GM21737 (cell line): ENCODE data around the gene CHML.
A peak's percentile ranks its signal among the peaks of the same experiment; 100 is the strongest.
"Not testable (repeated sequence)": the region's sequence is repeated elsewhere in the genome, so short reads cannot be mapped to it uniquely, and the experiment has no call there.

Experiments used
- ATAC-seq: cut with Tn5 transposase; IDR thresholded peaks from one replicate; pipeline ENCODE4 v1.9.1; 2021; ENCODE audit warnings: mild to moderate bottlenecking, moderate library complexity; ENCODE audit not compliant: unreplicated experiment

Gene CHML

DNA sequence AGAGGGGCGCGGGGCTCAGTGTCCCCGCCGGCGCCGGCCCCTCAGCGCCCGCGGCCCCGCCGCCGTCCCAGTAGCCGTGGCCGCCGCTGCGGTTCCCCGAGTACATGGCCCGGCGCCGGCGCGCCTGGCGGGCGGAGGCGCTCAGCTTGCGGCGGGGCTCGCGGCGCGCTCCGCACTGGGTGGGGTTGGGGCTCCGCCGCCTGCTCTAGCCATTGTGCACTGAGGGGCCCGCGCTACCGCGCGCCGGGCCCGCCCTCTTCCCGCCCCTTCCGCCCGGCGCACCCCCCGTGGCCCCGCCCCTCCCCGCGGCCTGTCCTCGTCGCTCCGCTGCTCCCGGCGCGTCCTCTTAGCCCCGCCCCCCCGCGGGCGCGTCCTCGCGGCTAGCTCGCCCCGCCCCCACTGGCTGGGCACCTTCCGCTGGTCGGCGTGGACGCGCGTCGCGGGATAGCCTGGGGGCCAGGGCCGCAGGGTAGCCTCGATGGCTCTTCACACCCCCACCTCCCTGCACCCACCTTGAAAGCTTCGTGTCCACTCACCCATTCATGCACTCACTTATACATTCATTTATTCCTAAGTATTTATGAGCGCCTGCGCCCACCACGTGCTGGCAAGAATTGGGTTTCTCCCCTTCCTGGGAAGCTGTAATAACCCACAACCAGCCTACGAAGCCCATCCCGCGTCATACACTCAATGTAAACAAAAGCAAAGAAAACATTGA, at the start of gene CHML, which contains the start of gene OPN3:
Gene CHML, minus strand, starts transcription at position 221 of the 718 bp plus-strand sequence. CDS start 4,603 bp downstream, outside the sequence.
Gene OPN3, minus strand, starts transcription at position 221 of the 718 bp plus-strand sequence. Its CDS starts 115 bp downstream, at position 106.
- peak; percentile 94 for ATAC-seq

- ATAC-seq: no peak
Measured at GRCh38 chr1:241688940-241689368, 48.8 kb upstream of the CHML start.

DNA sequence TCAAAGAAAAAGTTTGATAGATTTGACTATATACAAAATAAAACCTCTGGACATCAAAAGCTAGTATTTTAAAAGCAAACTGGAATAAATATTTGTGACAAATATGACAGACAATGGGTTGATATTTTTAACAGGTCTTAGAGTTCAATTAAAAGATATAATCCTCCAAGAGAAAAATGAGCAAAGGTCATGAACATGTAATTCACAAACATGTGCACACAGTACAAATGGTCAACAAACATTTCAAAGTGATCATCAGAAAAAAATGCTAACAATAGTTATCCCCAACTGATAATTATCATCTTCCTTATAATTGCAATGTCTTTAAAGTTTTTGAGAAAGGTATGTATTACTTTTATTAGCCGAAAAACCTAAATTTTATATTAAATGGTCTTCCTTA, 43.9 kb upstream of the CHML start:
- no peak for ATAC-seq

DNA sequence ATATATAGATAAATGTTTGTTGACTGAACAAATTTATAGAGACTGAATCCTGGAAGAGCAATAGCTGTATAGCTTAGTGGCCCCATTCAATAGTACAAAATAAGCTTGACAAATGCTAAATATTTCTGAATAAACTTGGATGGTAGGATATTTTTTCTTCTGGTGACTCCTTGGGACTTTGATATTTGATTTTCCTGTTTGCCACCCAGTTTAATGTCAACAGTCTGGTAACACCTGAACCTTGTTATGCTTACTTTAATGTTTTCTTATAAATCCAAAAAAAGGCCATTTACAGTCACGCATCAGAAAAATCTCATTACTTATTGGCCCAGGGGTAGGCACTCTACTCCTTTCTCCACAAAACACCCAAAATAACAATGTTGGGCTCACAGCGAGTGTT, 42.8 kb upstream of the CHML start:
- ATAC-seq: no peak

- not testable (repeated sequence) for ATAC-seq
Measured at GRCh38 chr1:241681861-241682448, 41.8 kb upstream of the CHML start.

DNA sequence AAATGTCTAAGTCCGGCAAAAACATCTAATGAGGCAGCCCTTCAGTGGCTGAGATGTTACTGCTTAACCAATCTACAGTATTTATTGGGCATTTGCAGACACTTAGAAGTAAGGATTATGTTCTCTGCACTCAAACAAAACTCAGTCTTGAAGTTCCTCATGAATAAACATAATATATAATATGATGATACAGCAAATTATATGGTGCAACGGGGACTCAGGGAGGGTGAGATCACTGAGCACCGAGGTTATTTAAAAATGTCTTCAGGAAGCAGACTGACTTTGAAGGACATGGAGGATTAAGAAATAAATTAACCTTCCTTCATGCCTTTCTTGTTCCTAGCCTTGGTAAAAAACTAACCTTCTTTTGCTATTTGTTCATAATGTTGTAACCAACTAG, 39.8 kb upstream of the CHML start:
- no peak for ATAC-seq

DNA sequence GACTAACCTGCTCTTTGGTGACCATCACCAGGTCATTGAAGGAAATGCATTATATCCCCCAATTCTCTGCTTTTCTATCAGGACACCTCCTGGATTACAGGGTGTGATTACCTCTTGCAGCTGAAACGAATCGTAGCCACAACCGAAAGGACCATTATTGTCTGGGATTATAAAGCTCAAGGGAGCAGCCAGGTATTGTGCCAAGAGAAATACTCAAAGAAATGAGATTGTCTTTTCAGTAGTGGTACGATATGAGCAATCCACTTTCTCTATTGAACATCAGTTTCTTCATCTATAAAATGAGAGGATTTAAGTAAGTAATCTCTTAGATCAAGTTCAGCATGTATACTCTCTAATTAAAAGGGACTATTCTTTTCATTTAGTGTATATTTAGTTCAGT, 39.2 kb upstream of the CHML start:
- ATAC-seq: no peak

- no peak for ATAC-seq
Measured at GRCh38 chr1:241678536-241678935, 38.4 kb upstream of the CHML start.

- ATAC-seq: peak; percentile 87
Measured at GRCh38 chr1:241677201-241677600, 37.0 kb upstream of the CHML start.

GRCh38 chr1:241675983-241676382, 35.8 kb upstream of the CHML start:
- no peak for ATAC-seq

- no peak for ATAC-seq
Measured at GRCh38 chr1:241674805-241675384, 34.7 kb upstream of the CHML start.

GRCh38 chr1:241672301-241672700, 32.1 kb upstream of the CHML start:
- ATAC-seq: no peak

DNA sequence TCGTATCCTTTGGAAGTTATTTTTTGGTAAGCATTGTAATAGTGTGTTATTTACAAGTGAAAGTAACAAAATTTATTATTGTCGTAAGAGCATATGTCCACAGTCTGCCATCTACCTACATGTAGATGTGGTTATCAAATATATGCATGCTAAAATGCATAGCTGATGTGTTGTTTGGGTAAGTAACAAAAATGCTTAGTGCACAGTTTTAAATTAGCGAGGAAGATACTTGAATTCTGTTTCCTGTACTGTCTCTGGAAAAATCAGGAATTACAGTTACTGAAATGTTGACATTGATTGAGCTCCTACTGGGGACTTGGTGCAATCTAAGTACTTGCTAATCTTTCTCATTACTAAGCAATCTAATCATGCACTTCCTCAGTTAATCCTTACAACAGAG, 26.2 kb upstream of the CHML start:
- no peak for ATAC-seq

- ATAC-seq: no peak
Measured at GRCh38 chr1:241660424-241660972, 20.3 kb upstream of the CHML start.

- not testable (repeated sequence) for ATAC-seq
Measured at GRCh38 chr1:241659016-241659415, 18.8 kb upstream of the CHML start.

DNA sequence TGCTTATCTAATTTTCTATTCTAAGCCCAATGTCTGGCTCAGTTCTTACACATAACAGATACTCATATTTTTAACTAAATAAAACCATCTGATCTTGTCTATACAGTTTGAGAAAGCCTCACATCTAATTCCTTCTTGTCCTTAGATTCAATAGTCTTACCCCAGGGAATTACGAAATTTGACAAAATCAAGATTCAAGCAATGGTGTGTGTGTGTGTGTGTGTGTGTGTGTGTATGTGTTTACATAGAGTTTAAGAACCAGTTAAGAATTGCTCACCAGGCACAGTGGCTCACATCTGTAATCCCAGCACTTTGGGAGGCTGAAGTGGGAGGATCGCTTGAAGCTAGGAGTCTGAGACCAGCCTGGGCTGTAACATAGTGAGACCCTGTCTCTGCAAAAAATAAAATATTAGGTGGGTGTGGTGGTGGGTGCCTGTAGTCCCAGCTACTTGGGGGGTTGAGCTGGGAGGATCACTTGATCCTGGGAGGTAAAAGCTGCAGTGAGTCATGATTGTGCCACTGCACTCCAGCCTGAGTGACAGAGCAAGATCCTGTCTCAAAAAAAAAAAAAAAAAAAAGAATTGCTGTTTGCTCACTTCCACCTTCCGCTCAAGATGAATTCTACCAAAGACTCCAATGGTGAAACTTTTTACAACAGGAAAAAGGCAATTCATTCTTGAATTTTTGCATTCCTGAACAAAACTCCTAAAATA, 18.1 kb upstream of the CHML start:
- ATAC-seq: no peak

- no peak for ATAC-seq
Measured at GRCh38 chr1:241654641-241655040, 14.5 kb upstream of the CHML start.

DNA sequence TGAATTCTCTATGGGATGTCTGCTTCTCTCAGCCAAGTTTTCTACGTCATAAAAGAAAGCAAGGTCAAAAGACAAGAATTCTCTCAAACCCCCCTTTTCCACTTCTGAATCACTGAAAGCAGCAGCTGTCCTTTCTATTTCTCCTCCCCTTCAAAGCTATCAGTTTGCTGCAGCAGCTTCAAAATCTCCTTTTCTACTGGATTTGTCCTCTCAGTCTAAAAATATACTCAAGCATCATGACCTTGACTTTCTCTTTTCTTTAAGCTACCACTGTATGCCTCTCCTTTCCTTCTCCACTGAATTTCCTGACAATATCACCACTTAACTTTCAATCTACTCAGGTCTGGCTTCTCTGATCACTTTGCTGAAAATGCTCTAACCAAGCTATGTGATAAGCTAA, 13.8 kb upstream of the CHML start:
- no peak for ATAC-seq

DNA sequence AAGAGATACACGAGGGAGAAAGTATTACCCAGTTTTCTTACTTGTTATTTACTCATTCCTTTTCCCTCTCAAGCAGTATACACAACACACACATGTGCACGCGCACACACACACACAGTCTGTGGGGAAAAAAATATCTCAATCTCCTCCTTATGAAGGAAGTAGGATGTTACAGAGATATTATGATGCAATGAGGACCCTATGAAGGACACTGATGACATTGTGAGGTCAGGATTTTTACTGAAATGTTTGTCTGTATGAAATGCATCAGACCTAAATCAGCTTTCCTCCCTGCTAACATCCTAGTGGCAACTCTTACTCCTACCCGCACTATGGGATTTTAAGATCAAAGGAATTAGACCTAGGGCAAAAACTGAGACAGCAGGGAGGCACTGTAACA, 11.8 kb upstream of the CHML start, which contains the start of gene WDR64:
Gene WDR64, plus strand, starts transcription at position 270 of the 400 bp plus-strand sequence. CDS start 204 bp downstream, outside the sequence.
- no peak for ATAC-seq

DNA sequence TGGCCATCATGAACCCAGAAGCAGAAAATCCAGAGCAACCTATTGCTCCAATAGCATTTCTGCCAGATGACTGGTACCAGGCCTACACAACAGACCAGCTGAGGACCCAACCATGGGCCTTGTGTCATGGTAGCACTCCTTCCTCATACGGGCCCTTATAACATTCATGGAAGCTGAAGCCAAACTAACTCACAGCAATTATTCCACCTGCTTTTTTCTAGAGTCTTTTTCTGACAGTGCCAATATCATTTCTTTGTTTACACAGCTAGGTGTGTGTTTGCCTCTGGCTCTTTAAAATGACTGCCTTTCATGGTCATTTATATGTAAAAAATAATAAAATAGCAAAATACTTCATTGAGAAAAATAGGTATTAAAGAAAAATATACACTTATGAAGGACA, 8.0 kb upstream of the CHML start:
- no peak for ATAC-seq

DNA sequence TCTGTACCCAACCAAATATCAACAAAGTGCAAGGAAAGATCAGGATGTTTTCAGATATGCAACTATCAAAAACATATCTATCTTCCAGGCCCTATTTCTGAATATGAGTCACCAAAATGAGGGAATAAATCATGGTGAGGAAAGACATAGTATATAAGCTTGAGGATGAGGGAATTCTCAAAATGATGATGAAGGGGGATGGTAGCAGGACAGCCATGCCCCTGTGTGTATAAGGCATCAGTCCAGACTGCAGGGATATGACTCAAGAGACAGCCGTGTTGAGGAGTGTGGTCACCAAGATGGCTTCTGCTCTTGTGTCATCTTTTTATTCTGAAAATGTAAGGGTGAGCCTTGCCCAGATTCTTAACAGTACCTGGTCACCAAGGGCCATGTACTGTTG, 7.5 kb upstream of the CHML start:
- ATAC-seq: no peak
